GM12801 (cell line): ENCODE results near the gene NT5E.

Source experiments
- CTCF ChIP-seq: IDR thresholded peaks from one replicate; pipeline ENCODE4 v1.5.1; 2011; ENCODE audit warnings: control low read depth; ENCODE audit not compliant: insufficient read length; ENCODE audit errors: extremely low read depth

The NT5E gene

GRCh38 chr6:85436411-85436810, 13.5 kb upstream of the NT5E start:
- no peak for TF ChIP-seq CTCF

DNA sequence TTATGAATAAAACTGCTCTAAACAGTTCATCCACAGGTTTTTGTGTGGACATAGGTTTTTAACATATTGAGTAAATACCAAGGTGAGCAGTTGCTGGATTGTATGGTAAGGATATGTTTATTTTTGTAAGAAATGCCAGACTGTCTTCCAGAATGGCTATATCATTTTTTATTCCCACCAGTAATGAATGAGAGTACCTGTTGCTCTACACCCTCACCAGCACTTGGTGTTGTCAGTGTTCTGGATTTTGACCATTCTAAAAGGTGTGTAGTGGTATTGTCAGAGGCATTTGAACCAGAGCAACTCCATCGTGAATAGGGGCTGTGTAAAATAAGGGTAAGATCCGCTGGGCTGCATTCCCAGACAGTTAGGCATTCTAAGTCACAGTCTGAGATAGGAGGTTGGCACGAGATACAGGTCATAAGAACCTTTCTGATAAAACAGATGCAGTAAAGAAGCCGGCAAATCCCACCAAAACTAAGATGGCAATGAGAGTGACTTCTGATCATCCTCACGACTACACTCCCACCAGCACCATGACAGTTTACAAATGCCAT, 12.9 kb upstream of the NT5E start:
- no peak for TF ChIP-seq CTCF

- TF ChIP-seq CTCF = no peak
Observed at GRCh38 chr6:85443349-85444117, 6.3 kb upstream of the NT5E start.

DNA sequence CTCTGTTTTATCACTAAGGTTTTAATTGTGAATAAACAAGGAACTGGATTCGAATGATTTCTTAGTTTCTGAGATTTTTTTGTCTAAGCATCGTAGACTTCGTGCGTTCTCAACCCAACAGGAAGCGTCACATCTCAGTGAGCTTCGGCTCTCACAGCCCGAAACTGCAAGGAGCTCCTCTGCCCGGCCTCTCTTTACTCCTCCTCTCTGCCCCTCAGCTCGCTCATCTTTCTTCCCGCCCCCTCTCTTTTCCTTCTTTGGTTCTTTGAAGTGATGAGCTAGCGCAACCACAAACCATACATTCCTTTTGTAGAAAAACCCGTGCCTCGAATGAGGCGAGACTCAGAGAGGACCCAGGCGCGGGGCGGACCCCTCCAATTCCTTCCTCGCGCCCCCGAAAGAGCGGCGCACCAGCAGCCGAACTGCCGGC, 480 bp upstream of the NT5E start:
- no peak for TF ChIP-seq CTCF

- TF ChIP-seq CTCF = no peak
Observed at GRCh38 chr6:85451565-85452306, 1.9 kb downstream of the NT5E start.

- TF ChIP-seq CTCF = no peak
Observed at GRCh38 chr6:85452441-85452881, 2.6 kb downstream of the NT5E start.

- no peak for TF ChIP-seq CTCF
Observed at GRCh38 chr6:85453052-85453451, 3.2 kb downstream of the NT5E start.
